ENCODE results near the gene CREBBP. TPM values are rescaled to one million over a fixed set of nuclear protein-coding genes. Genes with fewer than 3 reads are reported as not detected.

CREBBP gene
- total RNA-seq, 3 donors from 2014 or later, result 61.6 to 82.6 (median 69.5) TPM

GRCh38 chr16:3863587-3863986, 16.9 kb downstream of the CREBBP start:
- H3K4me3 ChIP-seq, result no peak overlapping the region
- intact Hi-C loops (cut with DNase I; ENCODE audit: low total_unique reads), result no loop called here
- no peaks in the 10 kb centered on the region for H3K36me3 ChIP-seq
- H3K27me3 ChIP-seq, result no peaks in the 10 kb centered on the region
- TF ChIP-seq POLR2A (IDR thresholded peaks at IDR 0.05), result no peak
- no peak for TF ChIP-seq CTCF (IDR thresholded peaks at IDR 0.05)
- no peak for TF ChIP-seq POLR2AphosphoS5 (IDR thresholded peaks at IDR 0.05)
- H3K9me3 ChIP-seq, result no peaks in the 10 kb centered on the region
- DNase-seq (ENCODE audit: low spot score in 2 of 2), result no peak
- no peak overlapping the region for H3K27ac ChIP-seq
- H3K4me1 ChIP-seq, result peaks cover 0 to 12% of the 10 kb centered on the region in 2 donors

- intact Hi-C loops (cut with DNase I; ENCODE audit: low total_unique reads), result no loop called here
- no peak for TF ChIP-seq POLR2A (IDR thresholded peaks at IDR 0.05)
- TF ChIP-seq POLR2AphosphoS5 (IDR thresholded peaks at IDR 0.05), result no peak
- TF ChIP-seq CTCF (IDR thresholded peaks at IDR 0.05), result no peak
- Histone ChIP-seq H3K9me3 (no peaks in the 10 kb centered on the region), H3K4me3 (peak overlapping the region in 1 of 3 donors; percentile 36), H3K27me3 (no peaks in the 10 kb centered on the region), H3K27ac (peak overlapping the region in 1 of 2 donors; percentile 29), H3K4me1 (peaks cover 0 to 21% of the 10 kb centered on the region in 2 donors), H3K36me3 (no peaks in the 10 kb centered on the region)
- DNase-seq (ENCODE audit: low spot score in 2 of 2), result no peak
Measured at GRCh38 chr16:3861808-3862451, 18.6 kb downstream of the CREBBP start.

- Histone ChIP-seq H3K36me3 (no peaks in the 10 kb centered on the region), H3K27ac (no peak overlapping the region), H3K4me3 (no peak overlapping the region), H3K9me3 (no peaks in the 10 kb centered on the region), H3K4me1 (peaks cover 0 to 21% of the 10 kb centered on the region in 2 donors), H3K27me3 (no peaks in the 10 kb centered on the region)
- intact Hi-C loops (cut with DNase I; ENCODE audit: low total_unique reads), result no loop called here
- no peak for DNase-seq (ENCODE audit: low spot score in 2 of 2)
- TF ChIP-seq POLR2A (IDR thresholded peaks at IDR 0.05), result no peak
- TF ChIP-seq POLR2AphosphoS5 (IDR thresholded peaks at IDR 0.05), result no peak
- no peak for TF ChIP-seq CTCF (IDR thresholded peaks at IDR 0.05)
Measured at GRCh38 chr16:3859889-3860288, 20.6 kb downstream of the CREBBP start.

GRCh38 chr16:3858801-3859200, 21.7 kb downstream of the CREBBP start:
- TF ChIP-seq POLR2AphosphoS5 (IDR thresholded peaks at IDR 0.05) (no peak), POLR2A (IDR thresholded peaks at IDR 0.05) (no peak), CTCF (IDR thresholded peaks at IDR 0.05) (no peak)
- peaks cover 0 to 21% of the 10 kb centered on the region in 2 donors for H3K4me1 ChIP-seq
- peak overlapping the region in 1 of 2 donors; percentile 29 for H3K27ac ChIP-seq

DNA sequence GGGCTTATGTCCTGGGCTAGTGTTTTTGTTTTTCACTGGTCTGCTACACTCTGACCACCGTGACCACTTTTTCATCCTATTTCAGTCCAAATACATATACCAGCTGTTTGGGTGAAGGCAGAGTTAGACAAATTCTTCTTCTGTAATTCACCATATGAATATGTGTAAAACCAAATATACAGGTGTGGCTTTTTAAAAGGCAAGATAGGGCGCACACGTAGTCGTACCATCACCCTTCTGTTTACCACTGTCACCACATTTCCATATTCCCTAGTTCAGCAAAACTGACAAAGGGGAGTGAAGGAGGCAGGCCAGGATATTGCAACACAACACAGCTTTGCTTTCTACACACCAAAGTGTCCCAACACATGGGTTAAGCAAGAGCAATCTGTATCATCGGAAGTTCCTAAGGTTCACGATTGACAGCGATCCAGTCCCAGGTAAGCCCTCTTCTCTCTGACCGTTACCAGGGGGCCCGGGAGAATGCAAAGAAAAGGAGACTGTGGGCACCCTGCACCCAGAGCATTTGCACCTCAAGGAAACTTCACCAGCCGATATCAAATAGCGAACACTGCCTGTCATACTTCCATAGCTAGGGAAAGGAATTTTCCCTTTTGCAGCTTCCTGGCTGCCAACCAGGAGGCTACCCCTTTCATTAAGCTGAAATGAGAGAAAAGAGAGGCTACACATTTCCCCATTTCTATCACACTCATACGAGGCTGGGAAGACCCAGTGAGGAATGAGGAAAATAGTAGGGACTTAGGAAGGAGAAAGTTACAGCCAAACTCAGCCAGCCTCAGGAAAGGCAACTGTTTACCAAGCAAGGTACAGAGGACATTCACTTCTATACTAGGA, 23.1 kb downstream of the CREBBP start:
- TF ChIP-seq CTCF (IDR thresholded peaks at IDR 0.05) (no peak), POLR2A (IDR thresholded peaks at IDR 0.05) (no peak), POLR2AphosphoS5 (IDR thresholded peaks at IDR 0.05) (peak; percentile 63 to 78 (median 65))
- H3K27me3 ChIP-seq, result no peaks in the 10 kb centered on the region
- no peak for DNase-seq (ENCODE audit: low spot score in 2 of 2)
- H3K4me1 ChIP-seq, result peaks cover 0 to 19% of the 10 kb centered on the region in 2 donors
- H3K4me3 ChIP-seq, result peak overlapping the region in 1 of 3 donors; percentile 16
- intact Hi-C loops (cut with DNase I; ENCODE audit: low total_unique reads), result no loop called here
- H3K27ac ChIP-seq, result peak overlapping the region; percentile 40 to 52
- no peaks in the 10 kb centered on the region for H3K9me3 ChIP-seq
- no peaks in the 10 kb centered on the region for H3K36me3 ChIP-seq

More at GRCh38 chr16:3858801-3859200, 21.7 kb downstream of the CREBBP start:
- intact Hi-C loops (cut with DNase I; ENCODE audit: low total_unique reads), result no loop called here
- Histone ChIP-seq H3K4me3 (no peak overlapping the region), H3K27me3 (no peaks in the 10 kb centered on the region), H3K9me3 (no peaks in the 10 kb centered on the region), H3K36me3 (no peaks in the 10 kb centered on the region)
- no peak for DNase-seq (ENCODE audit: low spot score in 2 of 2)
